Measurements from ENCODE around the gene RNASE2.
"Not testable (repeated sequence)": the region's sequence is repeated elsewhere in the genome, so short reads cannot be mapped to it uniquely, and the experiment has no call there.

The RNASE2 gene

DNA sequence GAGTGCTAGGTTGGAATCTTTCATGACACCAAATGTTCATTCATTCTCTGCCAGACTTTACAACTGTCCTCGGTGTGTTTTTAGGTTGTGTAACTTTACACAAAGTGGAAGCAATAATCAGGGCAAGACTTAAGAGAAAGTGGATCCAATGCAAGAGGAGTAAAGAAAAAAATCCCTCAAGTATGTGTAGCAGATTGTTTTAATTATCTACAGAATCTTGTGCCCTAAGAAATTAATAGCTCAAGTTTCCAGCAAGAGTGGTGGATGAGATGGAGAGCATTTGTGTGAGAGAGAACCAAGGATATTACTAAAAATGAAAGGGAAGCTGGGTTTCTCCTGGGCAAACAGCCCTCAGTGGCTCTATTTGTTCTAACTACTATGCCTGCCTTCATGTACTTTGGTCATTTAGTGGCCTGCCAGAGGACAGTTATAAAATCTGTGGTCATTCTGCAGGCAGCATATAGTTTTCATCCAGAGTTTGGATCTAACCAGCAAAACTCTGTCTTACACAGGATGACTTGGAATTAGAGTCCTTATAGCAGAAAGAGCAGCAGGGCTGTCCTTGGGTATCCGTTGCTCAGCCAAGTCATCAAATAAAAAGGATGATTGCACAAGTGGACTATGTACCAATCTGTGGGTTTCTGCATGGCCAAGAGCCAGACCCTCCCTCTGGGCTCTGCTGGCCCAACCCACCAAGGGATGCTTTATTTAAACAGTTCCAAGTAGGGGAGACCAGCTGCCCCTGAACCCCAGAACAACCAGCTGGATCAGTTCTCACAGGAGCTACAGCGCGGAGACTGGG is at the start of gene RNASE2:
Gene RNASE2, plus strand, starts transcription at position 752 of the 802 bp plus-strand sequence. CDS start 285 bp downstream, outside the sequence.
- FAIRE-seq: not testable (repeated sequence)

DNA sequence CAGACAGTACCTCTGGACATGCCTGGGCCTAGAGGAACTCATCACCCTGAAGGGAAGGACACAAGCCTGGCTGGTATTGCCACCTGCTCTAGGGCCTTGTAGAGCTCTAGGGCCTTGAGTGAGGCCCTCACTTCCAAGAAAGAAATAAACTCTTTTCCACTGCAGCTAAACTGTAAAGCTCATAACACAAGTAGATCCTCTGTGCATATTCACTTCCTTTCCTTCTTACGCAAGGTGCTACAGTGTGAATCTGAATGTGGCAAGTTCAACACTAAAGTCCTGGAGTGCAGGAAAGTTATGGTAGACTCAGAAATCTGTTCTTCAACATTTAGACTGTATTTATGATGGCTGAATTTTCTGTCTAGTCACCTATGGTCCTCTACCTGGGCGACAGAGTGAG is 49.6 kb upstream of the RNASE2 start:
- no peak for FAIRE-seq

DNA sequence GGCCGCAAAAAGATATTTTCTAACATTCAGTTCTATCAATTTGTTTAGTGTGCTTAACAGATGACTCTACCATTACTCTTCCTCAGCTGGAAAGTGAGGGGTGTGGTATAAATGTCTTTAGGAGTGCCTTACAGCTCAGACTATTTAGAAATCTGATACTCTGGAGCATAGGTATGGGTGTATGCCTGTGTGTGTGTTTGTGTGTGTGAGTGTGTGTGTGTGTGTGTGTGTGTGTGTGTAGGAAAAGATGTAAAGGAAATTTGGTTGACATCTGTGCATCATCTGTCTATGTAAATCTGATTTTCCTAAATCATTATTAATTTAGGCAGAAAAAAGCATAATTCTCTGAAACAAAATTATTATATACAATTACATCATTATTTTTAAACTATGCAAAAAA is 48.1 kb upstream of the RNASE2 start:
- no peak for FAIRE-seq

DNA sequence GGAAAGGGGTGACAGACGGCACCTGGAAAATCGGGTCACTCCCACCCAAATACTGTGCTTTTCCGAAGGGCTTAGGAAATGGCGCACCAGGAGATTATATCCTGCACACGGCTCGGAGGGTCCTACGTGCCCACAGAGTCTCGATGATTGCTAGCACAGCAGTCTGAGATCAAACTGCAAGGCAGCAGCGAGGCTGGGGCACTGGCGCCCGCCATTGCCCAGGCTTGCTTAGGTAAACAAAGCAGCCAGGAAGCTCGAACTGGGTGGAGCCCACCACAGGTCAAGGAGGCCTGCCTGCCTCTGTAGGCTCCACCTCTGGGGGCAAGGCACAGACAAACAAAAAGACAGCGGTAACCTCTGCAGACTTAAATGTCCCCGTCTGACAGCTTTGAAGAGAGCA is 44.5 kb upstream of the RNASE2 start:
- not testable (repeated sequence) for FAIRE-seq

DNA sequence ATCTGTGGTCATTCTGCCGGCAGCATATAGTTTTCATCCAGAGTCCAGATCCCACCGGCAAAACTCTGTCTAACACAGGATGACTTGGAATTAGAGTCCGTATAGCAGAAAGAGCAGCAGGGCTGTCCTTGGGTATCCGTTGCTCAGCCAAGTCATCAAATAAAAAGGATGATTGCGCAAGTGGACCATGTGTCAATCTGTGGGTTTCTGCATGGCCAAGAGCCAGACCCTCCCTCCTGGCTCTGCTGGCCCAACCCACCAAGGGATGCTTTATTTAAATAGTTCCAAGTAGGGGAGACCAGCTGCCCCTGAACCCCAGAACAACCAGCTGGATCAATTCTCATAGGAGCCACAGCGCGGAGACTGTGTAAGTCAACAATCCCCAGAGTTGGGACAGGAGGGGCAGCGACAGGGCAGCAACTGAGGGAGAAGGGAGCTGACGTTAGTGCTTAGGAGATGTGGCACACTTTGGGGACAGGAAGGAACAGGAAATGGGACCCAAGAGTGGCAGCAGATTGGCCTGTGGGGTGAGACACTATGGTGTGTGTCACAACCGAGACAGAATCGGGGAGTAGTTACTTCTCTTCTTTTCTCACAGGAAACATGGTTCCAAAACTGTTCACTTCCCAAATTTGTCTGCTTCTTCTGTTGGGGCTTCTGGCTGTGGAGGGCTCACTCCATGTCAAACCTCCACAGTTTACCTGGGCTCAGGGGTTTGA is 36.1 kb upstream of the RNASE2 start:
- FAIRE-seq: not testable (repeated sequence)

DNA sequence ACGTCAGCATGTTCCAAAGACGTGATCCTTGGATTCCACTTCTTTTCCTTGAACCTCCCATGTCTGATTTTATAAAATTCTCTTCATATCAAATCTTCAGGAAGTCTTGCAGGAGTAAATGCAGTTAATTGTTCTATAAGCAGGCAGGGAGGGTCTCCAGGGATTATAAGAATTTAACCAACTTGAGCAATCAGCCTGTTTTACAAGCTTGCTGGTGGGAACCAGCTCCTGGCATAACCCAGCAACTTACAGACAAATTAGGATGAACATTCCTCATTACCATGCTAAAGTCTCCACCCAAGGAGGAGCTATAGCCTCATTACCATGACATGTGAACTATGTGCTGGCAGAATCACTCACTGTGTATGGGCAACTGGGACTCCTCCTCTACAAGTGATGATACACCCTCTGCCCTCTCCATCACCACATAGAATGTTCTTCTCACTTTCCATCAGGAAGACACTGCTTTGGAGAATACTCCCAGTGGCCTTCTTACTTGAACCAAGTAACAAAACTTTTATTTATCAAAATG is 31.5 kb upstream of the RNASE2 start:
- FAIRE-seq: not testable (repeated sequence)

DNA sequence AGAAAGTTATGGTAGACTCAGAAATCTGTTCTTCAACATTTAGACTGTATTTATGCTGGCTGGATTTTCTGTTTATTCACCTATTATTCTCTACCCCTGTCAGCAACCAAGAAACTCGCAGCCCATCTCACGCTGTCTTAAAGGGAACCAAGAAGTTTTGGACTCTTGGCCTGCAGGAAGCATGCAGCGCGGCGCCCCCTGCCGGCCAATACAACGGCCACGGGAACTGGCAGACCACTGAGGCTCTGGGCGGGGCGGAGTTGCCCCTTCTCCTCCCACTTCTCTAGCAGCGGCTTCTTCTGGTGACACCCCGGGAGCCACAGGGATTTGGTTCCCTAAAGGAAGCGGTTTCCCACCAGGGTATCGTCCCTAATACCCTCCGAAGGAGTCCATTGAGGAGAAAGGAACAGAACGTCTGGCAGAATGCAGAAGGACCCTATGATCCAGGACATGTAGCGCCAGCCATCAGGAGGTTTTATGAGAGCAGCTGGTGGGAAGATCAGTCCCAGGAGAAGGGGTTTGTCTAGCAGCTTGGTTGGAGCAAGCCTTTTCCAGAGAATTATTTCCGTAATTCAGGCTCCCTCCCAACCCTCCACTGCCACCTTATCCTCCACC is 21.0 kb upstream of the RNASE2 start:
- no peak for FAIRE-seq

DNA sequence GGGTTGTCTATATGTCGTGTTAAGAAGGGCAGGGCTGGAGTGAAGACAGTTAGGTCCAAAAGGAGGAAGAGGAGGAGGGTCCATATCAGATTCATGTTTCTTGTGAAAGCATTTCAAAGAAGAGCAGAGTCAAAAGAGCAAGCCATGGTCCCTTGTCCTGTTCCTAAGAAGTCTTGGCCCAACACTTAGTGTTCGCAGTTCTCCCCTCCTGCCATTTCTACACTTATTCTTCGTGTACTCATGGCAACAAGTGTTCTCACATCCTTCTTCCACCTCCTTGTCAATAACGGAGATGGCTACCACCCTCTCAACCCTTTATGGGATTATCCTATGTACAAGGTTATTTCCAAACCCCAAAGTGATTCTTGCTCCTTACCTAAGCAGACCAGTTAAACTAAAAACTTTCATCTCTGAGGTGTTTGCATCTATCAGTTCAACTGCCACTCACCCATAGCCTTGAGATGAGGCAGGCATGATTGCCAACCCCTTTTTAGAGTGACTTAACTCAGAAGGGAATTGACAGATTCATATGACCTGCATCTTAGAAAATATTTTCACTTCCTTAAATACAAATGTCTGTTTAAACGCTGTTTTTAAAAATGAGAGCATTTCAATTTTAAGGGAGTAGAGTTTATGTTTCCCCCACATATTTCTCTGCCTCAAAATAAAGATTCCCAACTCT is 19.8 kb upstream of the RNASE2 start:
- no peak for FAIRE-seq

DNA sequence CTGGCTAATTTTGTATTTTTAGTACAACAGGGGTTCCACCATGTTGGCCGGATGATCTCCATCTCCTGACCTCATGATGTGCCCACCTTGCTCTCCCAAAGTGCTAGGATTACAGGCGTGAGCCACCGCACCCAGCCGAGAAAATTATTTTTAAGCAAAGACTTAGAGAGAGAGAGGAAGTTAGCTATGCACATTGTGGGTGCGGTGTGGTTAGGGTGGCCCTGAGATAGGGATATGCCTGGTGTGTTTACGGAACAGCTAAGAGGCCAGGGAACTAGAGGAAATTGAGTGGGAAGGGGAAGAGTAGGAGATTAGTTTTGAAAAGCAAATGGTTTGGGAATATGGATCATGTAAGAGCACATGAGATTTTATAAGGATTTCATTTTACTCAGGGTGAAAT is 10.1 kb upstream of the RNASE2 start:
- FAIRE-seq: not testable (repeated sequence)

DNA sequence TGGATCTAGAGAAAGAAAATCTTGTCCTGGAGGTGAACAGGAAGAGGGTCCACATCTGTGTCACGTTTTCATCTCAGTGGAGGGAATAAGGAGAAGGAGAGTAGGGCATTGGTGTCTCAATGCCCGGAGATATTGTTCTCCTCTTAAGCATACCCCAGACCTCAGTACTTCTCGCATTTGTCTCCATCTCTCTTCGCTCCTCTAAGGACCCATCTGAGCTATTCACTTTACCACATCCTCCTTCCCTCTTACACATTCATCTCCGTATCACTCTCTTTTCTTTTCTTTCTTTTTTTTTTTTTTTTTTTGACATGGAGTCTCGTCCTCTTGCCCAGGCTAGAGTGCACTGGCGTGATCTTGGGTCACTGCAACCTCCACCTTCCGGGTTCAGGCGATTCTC is 8.6 kb upstream of the RNASE2 start:
- FAIRE-seq: not testable (repeated sequence)

DNA sequence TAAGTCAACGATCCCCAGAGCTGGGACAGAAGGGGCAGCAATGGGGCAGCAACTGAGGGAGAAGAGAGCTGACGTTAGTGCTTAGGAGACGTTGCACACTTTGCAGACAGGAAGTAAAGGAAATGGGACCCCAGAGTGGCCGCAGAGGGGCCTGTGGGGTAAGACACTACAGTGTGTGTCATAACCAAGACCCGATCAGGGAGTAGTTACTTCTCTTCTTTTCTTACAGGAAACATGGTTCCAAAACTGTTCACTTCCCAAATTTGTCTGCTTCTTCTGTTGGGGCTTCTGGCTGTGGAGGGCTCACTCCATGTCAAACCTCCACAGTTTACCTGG is 219 bp downstream of the RNASE2 start:
- not testable (repeated sequence) for FAIRE-seq

DNA sequence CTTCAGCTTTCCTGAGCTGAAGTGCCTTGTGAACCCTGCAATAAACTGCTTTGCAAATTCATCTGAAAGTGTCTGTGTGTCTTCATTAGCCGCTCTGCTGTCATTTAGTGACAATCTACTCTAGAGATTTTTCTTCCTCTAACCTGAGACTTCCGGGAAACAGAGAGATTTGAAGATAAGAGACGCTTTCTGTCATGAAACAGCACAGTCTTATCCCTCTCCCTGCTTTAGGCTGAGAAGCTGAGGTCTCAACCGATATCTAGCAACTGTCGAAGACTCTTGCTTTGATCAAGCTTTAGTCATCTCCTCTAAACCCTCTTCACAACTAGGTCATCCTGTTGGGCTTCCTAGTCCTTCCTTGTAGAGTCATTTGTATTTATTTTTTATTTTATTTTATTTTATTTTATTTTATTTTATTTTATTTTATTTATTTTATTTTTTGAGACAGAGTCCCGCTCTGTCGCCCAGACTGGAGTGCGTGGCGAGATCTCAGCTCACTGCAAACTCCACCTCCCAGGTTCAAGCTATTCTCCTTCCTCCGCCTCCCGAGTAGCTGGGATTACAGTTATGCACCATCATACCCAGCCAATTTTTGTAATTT is 1.2 kb downstream of the RNASE2 start:
- no peak for FAIRE-seq

DNA sequence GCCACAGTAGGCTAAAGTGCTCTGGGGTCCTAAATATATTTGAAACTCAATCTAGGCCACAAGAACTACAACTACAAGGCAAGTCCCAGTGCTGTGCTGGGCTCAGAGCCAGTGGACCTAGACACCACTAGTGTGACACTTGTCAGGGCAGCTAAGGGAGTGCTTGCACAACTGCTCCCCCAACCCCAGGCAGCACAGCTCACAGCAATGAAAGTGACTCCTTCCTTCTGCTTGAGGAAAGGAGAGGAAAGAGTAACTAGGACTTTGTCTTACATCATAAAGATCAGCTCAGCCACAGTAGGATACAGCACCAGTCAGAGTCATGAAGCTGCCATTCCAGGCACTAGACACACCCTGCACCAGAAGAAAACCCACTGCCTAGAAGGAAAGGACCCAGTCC is 3.7 kb downstream of the RNASE2 start:
- not testable (repeated sequence) for FAIRE-seq

DNA sequence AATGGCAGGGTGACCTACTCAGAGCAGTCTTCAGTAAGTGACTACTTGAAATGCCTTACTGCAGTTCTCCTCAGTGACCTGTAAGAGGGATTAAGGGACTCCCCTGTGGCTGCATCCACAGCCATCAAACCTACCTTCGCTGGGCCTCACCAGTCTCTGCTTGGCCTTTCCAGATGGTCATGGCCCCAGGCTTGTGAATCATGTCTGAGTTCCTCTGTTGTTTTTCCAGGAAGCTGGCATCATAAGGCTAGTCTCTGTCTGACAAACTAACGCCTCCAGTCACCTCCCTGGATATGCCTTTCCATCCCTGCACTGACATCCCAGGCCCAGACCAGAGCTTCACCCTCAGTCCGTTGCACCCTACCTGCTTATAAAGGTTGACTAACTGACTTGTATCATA is 14.0 kb downstream of the RNASE2 start:
- FAIRE-seq: no peak

DNA sequence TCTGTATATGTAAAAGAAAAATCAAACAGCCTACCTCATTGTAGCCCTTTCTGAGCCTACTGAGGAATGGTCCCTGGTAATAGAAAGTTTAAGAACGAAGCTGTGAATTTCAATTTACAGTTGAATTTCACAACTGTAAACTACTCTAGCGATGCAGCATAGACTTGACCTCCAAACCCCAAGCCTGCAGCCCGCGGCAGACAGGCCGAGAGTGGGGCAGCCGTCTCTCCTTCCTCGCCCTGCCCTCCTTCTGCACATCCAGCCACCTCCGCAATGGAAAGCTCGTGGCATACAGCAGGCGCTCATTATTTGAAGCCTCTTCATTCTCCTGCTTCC is 15.3 kb downstream of the RNASE2 start:
- FAIRE-seq: no peak

DNA sequence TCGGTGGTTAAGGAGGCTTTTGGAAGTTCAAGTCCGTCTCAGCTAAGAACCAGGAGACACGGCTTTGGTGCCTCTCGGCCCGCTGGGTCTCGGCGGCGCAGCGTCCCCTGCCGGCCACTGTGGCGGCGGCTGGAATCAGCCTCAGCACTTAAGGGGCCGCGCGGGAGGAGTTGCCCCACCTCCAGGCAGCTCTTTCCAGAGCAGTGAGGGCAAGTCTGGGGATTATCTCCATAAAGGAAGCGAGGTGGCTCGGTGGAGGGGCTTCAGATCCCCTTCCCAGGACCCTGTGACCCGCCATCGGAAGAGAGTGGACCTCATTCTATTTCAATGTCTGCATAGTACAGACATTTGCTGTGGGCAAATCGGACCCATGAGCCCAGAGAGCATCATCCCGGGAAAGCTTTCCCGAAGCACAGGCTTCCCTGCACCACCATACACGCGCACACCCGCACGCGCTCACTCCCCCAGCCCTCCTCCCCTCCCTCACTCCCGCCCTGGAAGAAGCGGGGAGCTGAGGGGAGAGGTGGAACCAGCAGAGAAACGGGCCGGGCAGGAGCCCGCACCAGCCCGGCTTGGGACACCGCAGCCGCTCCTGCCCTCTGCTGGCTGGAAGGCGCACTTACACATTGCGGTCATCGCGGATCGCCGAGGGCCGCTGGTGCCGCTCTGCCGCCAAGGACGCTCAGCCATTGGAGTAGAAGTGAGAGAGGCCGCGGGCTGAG is 15.9 kb downstream of the RNASE2 start:
- peak; percentile 85 for FAIRE-seq

DNA sequence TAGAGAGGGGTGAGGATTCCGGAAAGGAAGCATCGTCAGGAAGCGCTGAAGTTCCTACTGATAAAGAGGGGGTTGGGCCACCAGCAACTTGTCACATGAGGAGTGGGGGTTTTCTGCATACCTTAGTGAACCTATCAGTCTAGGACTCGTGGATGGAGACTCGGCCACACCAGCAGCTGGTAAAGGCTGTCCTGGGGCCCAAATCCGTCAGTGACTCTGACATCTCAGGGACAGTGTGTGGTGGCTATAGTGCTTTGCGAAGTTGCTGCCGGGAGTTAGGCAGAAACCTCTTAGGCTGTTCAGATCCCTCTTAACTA is 16.4 kb downstream of the RNASE2 start:
- no peak for FAIRE-seq

DNA sequence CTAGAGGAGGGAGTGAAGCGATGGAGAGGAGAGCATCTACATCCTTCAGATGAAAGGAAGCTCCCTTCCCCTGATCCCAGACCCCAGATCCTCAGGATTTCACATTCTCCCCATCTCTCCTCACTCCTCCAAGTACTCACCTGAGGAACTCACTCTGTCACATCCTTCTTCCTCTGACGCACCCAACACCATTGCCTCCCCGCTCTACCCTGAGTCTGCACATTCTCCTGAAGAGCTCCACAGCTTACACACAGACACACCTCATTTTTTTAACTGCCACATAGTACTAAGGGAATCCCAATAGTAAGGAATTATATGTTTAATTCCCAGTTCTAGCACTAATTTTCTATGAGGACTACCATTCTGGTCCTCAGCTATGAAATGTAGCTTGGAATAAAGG is 18.2 kb downstream of the RNASE2 start:
- FAIRE-seq: no peak

DNA sequence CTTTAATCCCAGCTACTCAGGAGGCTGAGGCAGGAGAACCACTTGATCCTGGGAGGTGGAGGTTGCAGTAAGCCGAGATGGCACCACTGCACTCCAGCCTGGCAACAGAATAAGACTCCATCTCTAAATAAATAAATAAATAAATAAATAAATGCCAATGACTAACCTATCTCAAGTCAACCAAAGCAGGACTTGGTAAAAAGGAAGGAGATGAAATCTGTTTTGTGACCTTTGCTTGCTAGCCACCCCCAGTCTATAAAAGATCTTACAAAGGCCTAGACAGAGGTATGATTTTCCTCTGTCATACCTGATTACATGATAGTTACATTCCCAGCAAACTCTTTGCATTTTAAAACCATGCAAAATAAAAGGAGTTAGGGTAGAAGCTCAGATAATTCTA is 21.0 kb downstream of the RNASE2 start:
- no peak for FAIRE-seq

DNA sequence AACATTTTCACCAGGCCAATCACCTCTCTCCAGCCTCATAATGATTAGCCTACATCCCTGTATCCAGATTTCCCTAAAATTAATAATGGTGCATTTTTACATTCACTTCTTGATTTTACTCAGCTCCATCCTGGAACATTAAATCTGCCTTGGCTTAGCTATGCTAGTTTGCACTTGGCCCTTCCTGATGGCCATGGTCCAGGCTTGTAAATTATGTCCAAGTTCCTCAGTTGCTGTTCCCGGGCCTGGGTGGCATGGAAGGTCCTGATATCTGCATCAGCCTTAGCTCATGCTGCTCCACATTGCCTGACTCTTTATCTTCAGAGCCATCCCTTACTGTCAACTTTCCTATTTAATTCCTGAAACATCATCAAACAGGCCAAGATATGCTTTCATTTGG is 23.4 kb downstream of the RNASE2 start:
- FAIRE-seq: no peak

DNA sequence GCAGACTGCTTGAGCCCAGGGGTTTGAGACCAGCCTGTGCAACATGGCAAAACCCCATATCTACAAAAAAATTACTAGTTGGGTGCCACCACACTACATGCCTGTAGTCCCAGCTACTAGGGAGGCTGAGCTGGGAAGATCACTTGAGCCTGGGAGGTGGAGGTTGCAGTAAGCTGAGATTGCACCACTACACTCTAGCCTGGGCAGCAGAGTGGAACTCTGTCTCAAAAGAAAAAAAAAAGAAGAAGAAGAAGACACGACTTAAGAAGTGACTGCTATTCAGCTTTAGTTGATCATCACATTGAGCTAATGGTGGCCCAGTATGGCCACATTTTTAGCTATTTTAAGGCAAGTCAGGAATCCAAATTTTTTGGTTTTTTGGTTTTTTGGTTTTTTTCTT is 25.6 kb downstream of the RNASE2 start:
- FAIRE-seq: no peak

DNA sequence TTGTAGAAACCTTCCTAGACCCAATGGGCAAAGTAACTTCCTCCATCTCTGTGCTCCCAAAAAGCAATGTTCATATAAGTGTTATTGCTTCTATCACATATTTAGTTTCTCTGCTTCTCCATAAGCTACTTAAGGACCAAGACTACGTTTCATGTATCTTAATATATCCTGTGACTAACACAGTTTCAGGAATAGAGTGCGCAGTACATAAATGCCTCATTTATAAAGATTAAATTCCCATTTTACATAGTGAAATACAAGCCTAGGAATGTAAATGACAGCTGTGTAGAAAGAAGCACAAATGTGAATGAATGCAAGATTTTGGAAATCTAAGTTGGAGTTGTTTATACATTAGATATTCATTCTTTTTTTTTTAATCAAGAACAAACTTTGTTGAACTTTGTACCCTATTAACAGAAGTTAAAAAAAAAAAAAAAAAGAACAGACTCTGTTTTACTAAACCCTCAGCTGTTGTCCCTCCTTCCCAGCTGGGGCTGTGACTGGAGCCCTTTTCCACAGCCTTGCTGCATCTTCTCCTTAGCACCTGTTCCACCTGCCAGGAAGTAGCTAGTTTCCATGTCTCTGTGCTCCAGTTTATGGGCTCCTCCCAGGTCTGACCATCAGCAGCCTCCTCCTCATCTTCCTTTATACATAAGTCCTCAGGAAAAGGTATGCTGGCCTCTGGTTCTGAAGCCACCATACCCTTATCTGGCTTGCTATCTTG is 27.5 kb downstream of the RNASE2 start:
- no peak for FAIRE-seq
